SJSA1 (cell line): Measurements from ENCODE around the gene SLC5A9. TPM values are rescaled to one million over a fixed set of nuclear protein-coding genes. Genes with fewer than 3 reads are reported as not detected.

Experiments
- DNase-seq, 2 experiments: peaks; one replicate each; pipeline ENCODE4 v3.0.0-alpha.2; 2015 to 2020; ENCODE audit warnings: low spot score in 2 of 2, low read depth in 1 of 2
- H3K27ac ChIP-seq: fragments of 250-450 bp; sonication (Bioruptor Pico); 2 replicates; pipeline ENCODE4 v1.5.1; 2020; ENCODE audit warnings: mild to moderate bottlenecking, moderate library complexity
- H3K27me3 ChIP-seq: fragments of 250-450 bp; sonication (Bioruptor Pico); replicated peaks from 2 replicates; pipeline ENCODE4 v1.5.1; 2020; ENCODE audit warnings: mild to moderate bottlenecking, moderate library complexity
- H3K36me3 ChIP-seq: fragments of 250-450 bp; sonication (Bioruptor Pico); 2 replicates; pipeline ENCODE4 v1.5.1; 2020; ENCODE audit warnings: mild to moderate bottlenecking
- H3K4me1 ChIP-seq: fragments of 250-450 bp; sonication (Bioruptor Pico); replicated peaks from 2 replicates; pipeline ENCODE4 v1.6.1; 2021; ENCODE audit warnings: mild to moderate bottlenecking
- H3K4me3 ChIP-seq: fragments of 250-450 bp; sonication (Bioruptor Pico); 2 replicates; pipeline ENCODE4 v1.5.1; 2020; ENCODE audit warnings: mild to moderate bottlenecking
- H3K9me3 ChIP-seq: fragments of 250-450 bp; sonication (Bioruptor Pico); replicated peaks from 2 replicates; pipeline ENCODE4 v1.5.1; 2020; ENCODE audit warnings: mild to moderate bottlenecking
- total RNA-seq: library from RNA; depleted of rRNA; stranded (reverse); fragments of >200 nt; shearing (Covaris generic); gene quantifications from 2 replicates; pipeline ENCODE4 v1.2.3, GENCODE V29; 2014

Gene SLC5A9
- total RNA-seq, 1 experiment from 2014 or later, result not detected

GRCh38 chr1:48236716-48237470, 14.4 kb downstream of the SLC5A9 start:
- no peaks in the 10 kb centered on the region for H3K9me3 ChIP-seq
- H3K4me3 ChIP-seq, result no peak overlapping the region
- no peaks in the 10 kb centered on the region; the same call in none of the 2 replicates for H3K27me3 ChIP-seq
- DNase-seq, result no peak
- no peak overlapping the region for H3K27ac ChIP-seq
- no peaks in the 10 kb centered on the region for H3K4me1 ChIP-seq
- no peaks in the 10 kb centered on the region for H3K36me3 ChIP-seq

DNA sequence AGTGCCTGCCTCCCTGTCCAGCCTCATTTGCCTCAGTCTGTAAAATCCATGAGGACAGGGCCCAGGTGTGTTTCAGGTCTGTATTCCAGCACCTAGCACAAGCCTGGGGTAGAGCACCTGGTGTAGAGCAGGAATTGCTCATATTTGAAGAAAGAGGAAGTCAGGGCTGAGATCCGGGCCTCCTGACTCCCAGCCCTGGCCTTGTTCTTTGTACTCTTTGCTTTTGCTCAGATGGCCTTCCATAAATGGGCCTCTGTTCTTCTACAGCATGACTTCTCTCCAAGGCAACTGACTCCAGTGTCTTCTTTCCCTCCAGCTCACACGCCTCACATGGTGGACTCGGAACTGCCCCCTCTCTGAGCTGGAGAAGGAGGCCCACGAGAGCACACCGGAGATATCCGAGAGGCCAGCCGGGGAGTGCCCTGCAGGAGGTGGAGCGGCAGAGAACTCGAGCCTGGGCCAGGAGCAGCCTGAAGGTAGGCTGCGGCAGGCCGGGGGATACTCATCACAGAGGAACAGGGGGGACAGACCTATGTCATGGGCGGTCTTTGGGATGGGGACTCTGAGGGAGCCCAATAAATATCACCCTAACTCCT, 19.7 kb downstream of the SLC5A9 start:
- no peaks in the 10 kb centered on the region for H3K36me3 ChIP-seq
- H3K9me3 ChIP-seq, result no peaks in the 10 kb centered on the region
- DNase-seq, result no peak
- no peaks in the 10 kb centered on the region for H3K4me1 ChIP-seq
- no peaks in the 10 kb centered on the region; the same call in 1 of the 2 replicates for H3K27me3 ChIP-seq
- H3K4me3 ChIP-seq, result no peak overlapping the region
- H3K27ac ChIP-seq, result no peak overlapping the region

DNA sequence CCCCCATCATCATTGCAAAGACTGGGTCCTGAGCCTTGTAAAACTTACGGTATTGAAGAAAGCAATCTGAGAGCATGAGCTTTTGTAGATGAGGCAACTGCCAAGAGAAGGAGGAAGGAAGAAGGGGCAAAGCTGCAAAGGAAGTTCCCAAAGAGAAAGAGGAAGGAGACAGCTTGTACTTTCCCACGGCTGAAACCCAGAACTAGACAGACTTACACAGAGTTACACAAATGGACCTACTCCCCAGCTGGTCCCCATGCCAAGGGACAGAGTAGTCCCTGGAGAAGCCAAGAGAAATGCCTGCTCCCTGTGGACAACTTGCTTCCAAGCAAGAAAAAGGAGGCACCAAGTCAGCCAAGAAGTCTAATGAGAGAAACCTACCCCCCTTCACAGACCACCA, 22.6 kb downstream of the SLC5A9 start:
- H3K27me3 ChIP-seq, result no peaks in the 10 kb centered on the region; the same call in 1 of the 2 replicates
- DNase-seq, result no peak
- H3K9me3 ChIP-seq, result no peaks in the 10 kb centered on the region
- H3K36me3 ChIP-seq, result no peaks in the 10 kb centered on the region
- no peaks in the 10 kb centered on the region for H3K4me1 ChIP-seq
- no peak overlapping the region for H3K27ac ChIP-seq
- no peak overlapping the region for H3K4me3 ChIP-seq

DNA sequence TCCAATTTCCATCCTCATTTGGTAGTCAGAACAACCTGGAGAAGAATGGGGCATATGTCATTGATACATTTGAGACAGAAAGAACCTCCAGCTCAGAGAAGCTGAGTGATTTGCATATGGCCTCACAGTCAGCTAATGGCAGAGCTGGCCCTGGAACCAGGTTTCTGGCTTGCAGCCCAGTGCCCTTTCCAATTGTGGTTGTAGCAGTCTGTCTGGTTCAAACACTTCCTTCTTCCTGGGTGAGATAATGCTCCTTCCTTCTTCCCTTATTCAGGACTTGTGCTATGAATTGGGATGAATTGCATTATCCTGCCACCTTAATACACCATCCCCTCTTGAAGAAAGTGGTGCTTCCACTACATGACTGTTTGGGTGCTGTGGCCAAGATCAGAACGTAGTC, 24.2 kb downstream of the SLC5A9 start:
- no peak for DNase-seq
- no peak overlapping the region for H3K4me3 ChIP-seq
- H3K4me1 ChIP-seq, result no peaks in the 10 kb centered on the region
- H3K36me3 ChIP-seq, result no peaks in the 10 kb centered on the region
- no peaks in the 10 kb centered on the region for H3K9me3 ChIP-seq
- H3K27ac ChIP-seq, result no peak overlapping the region
- H3K27me3 ChIP-seq, result no peaks in the 10 kb centered on the region

DNA sequence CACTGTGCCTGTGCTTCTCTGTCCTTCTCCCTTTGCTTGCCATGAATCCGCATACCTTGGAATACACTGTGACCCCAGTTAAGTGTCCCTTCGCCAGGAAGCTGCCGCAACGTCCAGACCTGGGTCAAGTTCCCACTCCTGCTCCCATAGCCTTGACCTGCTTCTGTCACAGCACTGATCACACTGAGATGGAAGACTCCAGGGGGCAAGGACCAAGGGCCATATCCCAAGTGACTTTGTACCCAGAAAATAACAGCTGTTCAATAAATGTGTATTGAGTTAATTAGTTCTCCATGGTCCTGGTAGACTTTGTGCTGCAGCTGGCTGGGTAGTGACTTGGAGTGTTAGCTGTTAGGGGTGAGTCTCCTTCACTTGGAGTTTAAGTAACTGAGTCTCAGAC, 25.8 kb downstream of the SLC5A9 start:
- Histone ChIP-seq H3K4me1 (no peaks in the 10 kb centered on the region), H3K36me3 (no peaks in the 10 kb centered on the region), H3K4me3 (no peak overlapping the region), H3K9me3 (no peaks in the 10 kb centered on the region), H3K27me3 (no peaks in the 10 kb centered on the region), H3K27ac (no peak overlapping the region)
- DNase-seq, result no peak

DNA sequence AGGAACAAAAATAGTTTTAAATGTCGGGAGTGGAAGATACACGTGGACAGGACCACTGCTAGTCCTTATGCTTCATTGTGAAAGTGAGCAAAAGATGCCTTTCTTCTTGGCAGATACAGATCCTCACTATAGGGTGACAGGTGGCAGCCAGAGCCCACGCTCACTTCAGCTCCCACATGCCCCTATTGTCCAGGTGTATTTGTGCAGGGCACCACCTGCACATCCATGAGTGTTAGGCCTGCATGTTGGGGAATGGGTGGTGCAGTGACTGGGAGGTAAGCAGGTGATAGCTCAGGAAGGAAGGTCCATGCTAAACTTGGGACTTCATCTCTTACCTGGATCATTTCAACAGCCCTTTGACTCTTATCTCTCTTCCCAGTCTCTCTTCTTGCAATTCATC, 27.4 kb downstream of the SLC5A9 start:
- Histone ChIP-seq H3K27ac (no peak overlapping the region), H3K9me3 (no peaks in the 10 kb centered on the region), H3K4me3 (no peak overlapping the region), H3K36me3 (no peaks in the 10 kb centered on the region), H3K27me3 (no peaks in the 10 kb centered on the region), H3K4me1 (no peaks in the 10 kb centered on the region)
- no peak for DNase-seq

GRCh38 chr1:48250572-48250971, 28.1 kb downstream of the SLC5A9 start:
- DNase-seq, result no peak
- Histone ChIP-seq H3K4me1 (no peaks in the 10 kb centered on the region), H3K36me3 (no peaks in the 10 kb centered on the region), H3K27me3 (no peaks in the 10 kb centered on the region), H3K4me3 (no peak overlapping the region), H3K27ac (no peak overlapping the region), H3K9me3 (no peaks in the 10 kb centered on the region)

GRCh38 chr1:48251323-48251722, 28.8 kb downstream of the SLC5A9 start:
- Histone ChIP-seq H3K27ac (no peak overlapping the region), H3K27me3 (no peaks in the 10 kb centered on the region), H3K36me3 (no peaks in the 10 kb centered on the region), H3K4me1 (no peaks in the 10 kb centered on the region), H3K4me3 (no peak overlapping the region), H3K9me3 (no peaks in the 10 kb centered on the region)
- no peak for DNase-seq

DNA sequence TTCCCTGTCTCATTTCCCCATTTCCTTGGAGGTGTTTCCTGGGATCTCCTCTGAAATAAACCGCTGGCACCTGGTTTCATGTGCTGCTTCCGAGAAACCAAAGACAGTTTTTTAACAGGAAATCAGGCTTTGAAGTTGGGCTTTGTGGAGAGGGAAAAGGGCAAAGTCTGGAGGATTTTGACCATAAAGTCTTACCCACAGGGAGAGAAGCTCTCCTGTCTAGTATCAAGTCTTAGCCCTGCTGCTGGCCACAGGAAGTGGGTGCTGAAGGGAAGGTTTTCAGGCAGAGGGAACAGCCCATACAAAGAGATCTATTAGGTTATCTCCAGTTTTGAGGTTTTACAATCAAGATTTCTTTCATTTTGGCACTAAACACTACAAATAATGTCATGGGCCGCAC, 29.3 kb downstream of the SLC5A9 start:
- Histone ChIP-seq H3K4me1 (no peaks in the 10 kb centered on the region), H3K4me3 (no peak overlapping the region), H3K27ac (no peak overlapping the region), H3K9me3 (no peaks in the 10 kb centered on the region), H3K27me3 (no peaks in the 10 kb centered on the region), H3K36me3 (no peaks in the 10 kb centered on the region)
- DNase-seq, result no peak

DNA sequence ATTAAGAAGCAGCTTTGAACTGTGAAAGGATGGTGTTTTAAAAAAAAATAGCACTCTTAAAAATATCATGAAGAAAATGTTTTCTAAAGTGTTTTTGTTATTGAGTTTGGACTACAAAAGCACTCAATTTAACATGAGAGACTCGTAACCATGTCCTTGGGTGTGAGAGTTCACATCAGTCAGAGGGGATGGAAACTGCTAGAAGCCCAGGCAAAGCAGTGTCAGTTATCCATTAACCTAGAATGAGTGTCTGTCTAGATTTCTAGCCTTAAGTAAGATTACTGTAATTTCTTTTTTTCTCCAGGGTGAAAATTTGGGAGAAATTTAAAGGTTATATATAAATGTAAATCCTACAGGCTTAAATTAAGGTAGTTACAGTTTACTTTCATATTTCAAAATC, 31.7 kb downstream of the SLC5A9 start:
- H3K36me3 ChIP-seq, result no peaks in the 10 kb centered on the region
- no peaks in the 10 kb centered on the region for H3K27me3 ChIP-seq
- no peak overlapping the region for H3K27ac ChIP-seq
- H3K4me3 ChIP-seq, result no peak overlapping the region
- DNase-seq, result no peak
- H3K9me3 ChIP-seq, result no peaks in the 10 kb centered on the region
- H3K4me1 ChIP-seq, result no peaks in the 10 kb centered on the region

DNA sequence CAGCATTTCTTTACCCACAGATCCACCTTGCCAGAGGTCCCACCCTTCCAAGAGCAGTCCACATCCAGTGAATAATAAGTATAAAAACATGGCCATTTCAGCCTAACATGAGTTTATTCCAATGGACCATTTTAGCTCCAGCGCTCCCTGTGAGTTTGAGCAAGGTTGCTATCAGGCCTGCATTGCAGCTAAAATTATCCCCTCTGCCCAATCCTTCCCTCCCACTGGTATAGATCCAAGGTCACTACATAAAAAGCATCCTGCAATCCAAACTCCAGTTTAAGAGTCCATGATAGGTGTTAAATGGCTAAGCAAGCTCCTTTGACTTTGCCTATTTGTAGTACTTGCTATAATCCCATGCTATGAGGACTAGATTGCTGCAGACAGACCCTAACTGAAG, 35.6 kb downstream of the SLC5A9 start:
- Histone ChIP-seq H3K4me3 (no peak overlapping the region), H3K4me1 (no peaks in the 10 kb centered on the region), H3K9me3 (no peaks in the 10 kb centered on the region), H3K27me3 (no peaks in the 10 kb centered on the region), H3K36me3 (no peaks in the 10 kb centered on the region), H3K27ac (no peak overlapping the region)
- DNase-seq, result no peak

- no peaks in the 10 kb centered on the region for H3K9me3 ChIP-seq
- no peaks in the 10 kb centered on the region for H3K36me3 ChIP-seq
- DNase-seq, result no peak
- no peaks in the 10 kb centered on the region for H3K4me1 ChIP-seq
- no peak overlapping the region for H3K27ac ChIP-seq
- no peaks in the 10 kb centered on the region for H3K27me3 ChIP-seq
- H3K4me3 ChIP-seq, result no peak overlapping the region
These were observed 39.4 kb downstream of the SLC5A9 start for GRCh38 chr1:48261881-48262400.

GRCh38 chr1:48263041-48263440, 40.5 kb downstream of the SLC5A9 start:
- no peak for DNase-seq
- H3K36me3 ChIP-seq, result no peaks in the 10 kb centered on the region
- H3K27me3 ChIP-seq, result no peaks in the 10 kb centered on the region

DNA sequence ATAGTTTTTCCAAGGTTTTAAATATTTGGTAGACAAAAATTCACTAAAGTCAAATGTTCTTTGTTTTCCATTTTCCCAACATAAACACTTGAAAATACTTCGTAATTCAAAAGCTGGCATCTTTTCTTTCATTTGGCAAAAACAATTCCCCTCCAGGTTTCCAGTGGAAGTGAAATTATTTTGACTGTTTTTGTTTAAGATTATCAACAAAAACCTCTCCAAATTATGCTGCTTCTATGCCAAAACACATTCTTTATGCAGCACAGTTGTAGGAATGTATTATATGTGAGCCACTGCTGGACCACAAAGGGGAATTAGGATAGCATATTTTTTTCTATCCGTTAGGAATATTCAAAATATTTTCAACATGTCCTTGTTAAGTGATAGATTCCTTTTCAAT, 44.1 kb downstream of the SLC5A9 start:
- Histone ChIP-seq H3K36me3 (no peaks in the 10 kb centered on the region), H3K27ac (no peak overlapping the region), H3K9me3 (no peaks in the 10 kb centered on the region), H3K27me3 (no peaks in the 10 kb centered on the region), H3K4me1 (no peaks in the 10 kb centered on the region), H3K4me3 (no peak overlapping the region)
- no peak for DNase-seq

More at GRCh38 chr1:48263041-48263440, 40.5 kb downstream of the SLC5A9 start:
- H3K4me3 ChIP-seq, result no peak overlapping the region
- no peaks in the 10 kb centered on the region for H3K9me3 ChIP-seq
- no peaks in the 10 kb centered on the region for H3K4me1 ChIP-seq
- H3K27ac ChIP-seq, result no peak overlapping the region
